Duodenal mucosa (tissue), 2 donors: Measurements from ENCODE around the gene BBS9.

Experiments used
- H3K27ac ChIP-seq: one replicate; pipeline ENCODE4 v1.7.0; 2013; ENCODE audit warnings: low read depth, low read length
- H3K27me3 ChIP-seq, 2 donors: one replicate each; pipeline ENCODE4 v1.7.0; 2013; ENCODE audit warnings: low read length in 2 of 2, control low read depth in 1 of 2; ENCODE audit not compliant: insufficient read depth in 2 of 2, control insufficient read depth in 1 of 2
- H3K36me3 ChIP-seq, 2 donors: one replicate each; pipeline ENCODE4 v1.7.0; 2013; ENCODE audit warnings: low read length in 2 of 2, control low read depth in 1 of 2; ENCODE audit not compliant: insufficient read depth in 2 of 2, control insufficient read depth in 1 of 2
- H3K4me1 ChIP-seq, 2 donors: one replicate each; pipeline ENCODE4 v1.7.0; 2013; ENCODE audit warnings: low read length in 2 of 2, control low read depth in 1 of 2; ENCODE audit not compliant: insufficient read depth in 2 of 2, control insufficient read depth in 1 of 2
- H3K4me3 ChIP-seq, 2 donors: one replicate each; pipeline ENCODE4 v1.7.0; 2013; ENCODE audit warnings: low read length in 2 of 2, low read depth in 1 of 2
- H3K9ac ChIP-seq, 2 donors: one replicate each; pipeline ENCODE4 v1.7.0; 2013; ENCODE audit warnings: low read length in 2 of 2, low read depth in 1 of 2
- H3K9me3 ChIP-seq, 2 donors: one replicate each; pipeline ENCODE4 v1.7.0; 2013; ENCODE audit warnings: low read length in 2 of 2, control low read depth in 1 of 2; ENCODE audit not compliant: control insufficient read depth in 1 of 2

The BBS9 gene

DNA sequence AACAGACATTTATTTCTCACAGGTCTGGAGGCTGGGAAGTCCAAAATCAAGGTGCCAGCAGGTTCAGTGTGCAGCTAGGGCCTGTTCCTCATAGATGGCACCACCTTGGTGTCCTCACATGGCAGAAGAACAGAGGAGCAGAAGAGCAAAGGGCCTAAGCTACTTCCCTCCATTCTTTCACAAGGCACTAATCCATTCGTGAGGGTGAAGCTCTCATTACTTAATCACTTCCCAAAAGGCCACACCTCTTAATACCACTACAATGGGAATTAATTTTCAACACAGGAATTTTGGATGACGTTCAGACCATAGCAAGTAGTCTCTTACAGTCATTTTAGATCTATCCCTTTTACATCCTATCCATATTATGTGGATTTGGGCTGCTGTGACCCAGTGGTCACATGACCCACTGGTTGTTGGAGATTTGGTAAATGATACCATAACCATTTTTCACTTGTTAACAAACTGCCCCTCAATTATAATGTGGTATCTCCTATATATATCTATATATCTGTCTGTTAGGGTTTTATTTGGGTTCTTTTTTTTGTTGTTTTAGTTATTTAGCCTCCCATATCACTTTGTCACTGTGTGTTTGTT lies 63.4 kb downstream of the BBS9 start:
- H3K27me3 ChIP-seq: no peaks in the 10 kb centered on the region
- no peak overlapping the region for H3K27ac ChIP-seq
- no peak overlapping the region for H3K4me3 ChIP-seq
- H3K4me1 ChIP-seq: no peaks in the 10 kb centered on the region
- no peak overlapping the region for H3K9ac ChIP-seq
- H3K9me3 ChIP-seq: no peaks in the 10 kb centered on the region
- no peaks in the 10 kb centered on the region for H3K36me3 ChIP-seq

- no peaks in the 10 kb centered on the region for H3K4me1 ChIP-seq
- H3K9ac ChIP-seq: no peak overlapping the region
- no peak overlapping the region for H3K27ac ChIP-seq
- H3K36me3 ChIP-seq: no peaks in the 10 kb centered on the region
- no peaks in the 10 kb centered on the region for H3K27me3 ChIP-seq
- no peaks in the 10 kb centered on the region for H3K9me3 ChIP-seq
- H3K4me3 ChIP-seq: no peak overlapping the region
Measured at GRCh38 chr7:33193308-33193864, 64.0 kb downstream of the BBS9 start.

DNA sequence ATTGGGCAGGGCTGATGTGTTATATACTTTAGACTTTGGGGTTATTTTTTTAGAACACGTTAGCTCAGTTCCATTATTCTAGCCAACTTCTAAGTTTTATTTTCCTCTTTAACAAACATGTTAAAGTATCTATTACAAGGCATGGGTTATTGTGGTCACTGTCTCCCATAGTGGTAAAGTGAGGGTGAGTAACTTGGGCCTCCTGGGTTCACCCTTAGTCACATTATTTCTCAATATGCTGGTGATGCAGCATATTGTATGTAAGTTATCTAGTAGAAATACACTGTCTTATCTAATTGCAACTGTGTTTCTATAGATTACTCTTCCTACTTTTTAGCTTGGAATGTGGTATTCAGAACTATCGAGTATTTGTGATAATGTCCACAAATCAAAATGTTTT lies 65.9 kb downstream of the BBS9 start:
- Histone ChIP-seq H3K27ac (no peak overlapping the region), H3K9ac (no peak overlapping the region), H3K4me1 (no peaks in the 10 kb centered on the region), H3K27me3 (no peaks in the 10 kb centered on the region), H3K9me3 (no peaks in the 10 kb centered on the region), H3K4me3 (no peak overlapping the region), H3K36me3 (no peaks in the 10 kb centered on the region)

GRCh38 chr7:33196221-33196620 lies 66.9 kb downstream of the BBS9 start:
- Histone ChIP-seq H3K27ac (no peak overlapping the region), H3K4me3 (no peak overlapping the region), H3K9ac (no peak overlapping the region), H3K4me1 (no peaks in the 10 kb centered on the region), H3K27me3 (no peaks in the 10 kb centered on the region), H3K36me3 (no peaks in the 10 kb centered on the region), H3K9me3 (no peaks in the 10 kb centered on the region)

- no peak overlapping the region for H3K9ac ChIP-seq
- H3K4me1 ChIP-seq: no peaks in the 10 kb centered on the region
- H3K27me3 ChIP-seq: no peaks in the 10 kb centered on the region
- H3K36me3 ChIP-seq: no peaks in the 10 kb centered on the region
- H3K4me3 ChIP-seq: no peak overlapping the region
- H3K27ac ChIP-seq: no peak overlapping the region
- H3K9me3 ChIP-seq: no peaks in the 10 kb centered on the region
Measured at GRCh38 chr7:33200282-33200681, 70.9 kb downstream of the BBS9 start.

- H3K9me3 ChIP-seq: no peaks in the 10 kb centered on the region
Measured at GRCh38 chr7:33201821-33202220, 72.5 kb downstream of the BBS9 start.

DNA sequence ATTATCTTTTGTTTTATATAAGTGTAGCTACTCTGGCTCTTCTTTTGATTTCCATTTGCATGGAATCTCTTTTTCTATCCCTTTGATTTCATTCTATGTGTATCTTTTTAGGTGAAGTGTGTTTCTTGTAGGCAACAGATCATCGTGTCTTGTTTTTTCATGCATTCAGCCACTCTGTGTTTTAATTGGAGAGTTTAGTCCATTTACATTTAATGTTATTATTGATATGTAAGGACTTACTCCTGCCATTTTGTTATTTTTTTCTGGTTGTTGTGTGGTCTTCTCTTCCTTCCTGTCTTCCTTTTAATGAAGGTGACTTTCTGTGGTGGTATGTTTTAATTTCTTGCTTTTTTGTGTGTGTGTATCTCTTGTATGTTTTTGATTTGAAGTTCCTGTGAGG lies 81.6 kb downstream of the BBS9 start:
- Histone ChIP-seq H3K9ac (no peak overlapping the region), H3K9me3 (peaks cover 7 to 10% of the 10 kb centered on the region in 2 donors), H3K36me3 (no peaks in the 10 kb centered on the region), H3K27me3 (no peaks in the 10 kb centered on the region), H3K4me3 (no peak overlapping the region), H3K27ac (no peak overlapping the region), H3K4me1 (no peaks in the 10 kb centered on the region)

More at GRCh38 chr7:33201821-33202220, 72.5 kb downstream of the BBS9 start:
- no peak overlapping the region for H3K9ac ChIP-seq
- H3K4me3 ChIP-seq: no peak overlapping the region
- H3K27ac ChIP-seq: no peak overlapping the region
- no peaks in the 10 kb centered on the region for H3K4me1 ChIP-seq
- H3K36me3 ChIP-seq: no peaks in the 10 kb centered on the region
- H3K27me3 ChIP-seq: no peaks in the 10 kb centered on the region

GRCh38 chr7:33212144-33212543 lies 82.8 kb downstream of the BBS9 start:
- no peaks in the 10 kb centered on the region for H3K4me1 ChIP-seq
- H3K27ac ChIP-seq: no peak overlapping the region

GRCh38 chr7:33215992-33216391 lies 86.6 kb downstream of the BBS9 start:
- no peak overlapping the region for H3K4me3 ChIP-seq
- H3K27ac ChIP-seq: no peak overlapping the region
- no peak overlapping the region for H3K9ac ChIP-seq
- H3K36me3 ChIP-seq: no peaks in the 10 kb centered on the region
- H3K4me1 ChIP-seq: no peaks in the 10 kb centered on the region
- H3K9me3 ChIP-seq: peaks cover 2 to 5% of the 10 kb centered on the region in 2 donors
- H3K27me3 ChIP-seq: no peaks in the 10 kb centered on the region

More at GRCh38 chr7:33212144-33212543, 82.8 kb downstream of the BBS9 start:
- Histone ChIP-seq H3K9ac (no peak overlapping the region), H3K27me3 (no peaks in the 10 kb centered on the region), H3K4me3 (no peak overlapping the region), H3K36me3 (no peaks in the 10 kb centered on the region), H3K9me3 (peaks cover 7 to 10% of the 10 kb centered on the region in 2 donors)

- H3K9me3 ChIP-seq: peaks cover 0 to 4% of the 10 kb centered on the region in 2 donors
- H3K27ac ChIP-seq: no peak overlapping the region
- no peak overlapping the region for H3K9ac ChIP-seq
- no peaks in the 10 kb centered on the region for H3K36me3 ChIP-seq
- H3K4me3 ChIP-seq: no peak overlapping the region
- H3K27me3 ChIP-seq: no peaks in the 10 kb centered on the region
- H3K4me1 ChIP-seq: no peaks in the 10 kb centered on the region
Measured at GRCh38 chr7:33217595-33217994, 88.2 kb downstream of the BBS9 start.
